NCI-H1092 (cell line): ENCODE measurements around the gene LIMD2.

ENCODE experiments used
- DNase-seq: peaks from one replicate; lab custom pipeline; 2025; lab: John Stamatoyannopoulos, UW

The LIMD2 gene

GRCh38 chr17:63681530-63681929 is 18.4 kb downstream of the LIMD2 start:
- DNase-seq, result no peak

- DNase-seq, result no peak
Measured at GRCh38 chr17:63680700-63681099, 19.2 kb downstream of the LIMD2 start.

GRCh38 chr17:63679214-63679613 is 20.7 kb downstream of the LIMD2 start:
- no peak for DNase-seq

GRCh38 chr17:63676584-63676983 is 23.3 kb downstream of the LIMD2 start:
- no peak for DNase-seq

- DNase-seq, result no peak
Measured at GRCh38 chr17:63675607-63676546, 24.0 kb downstream of the LIMD2 start.

GRCh38 chr17:63675231-63675606 is 24.7 kb downstream of the LIMD2 start:
- no peak for DNase-seq

- no peak for DNase-seq
Measured at GRCh38 chr17:63672856-63673255, 27.1 kb downstream of the LIMD2 start.

GRCh38 chr17:63665527-63666214 is 34.3 kb downstream of the LIMD2 start:
- no peak for DNase-seq

GRCh38 chr17:63659850-63660249 is 40.1 kb downstream of the LIMD2 start:
- no peak for DNase-seq

GRCh38 chr17:63658366-63658765 is 41.6 kb downstream of the LIMD2 start:
- no peak for DNase-seq

GRCh38 chr17:63657786-63658185 is 42.1 kb downstream of the LIMD2 start:
- DNase-seq, result no peak

GRCh38 chr17:63653050-63653449 is 46.9 kb downstream of the LIMD2 start:
- DNase-seq, result no peak

- DNase-seq, result no peak
Measured at GRCh38 chr17:63652106-63652505, 47.8 kb downstream of the LIMD2 start.

GRCh38 chr17:63649813-63650212 is 50.1 kb downstream of the LIMD2 start:
- no peak for DNase-seq

GRCh38 chr17:63647936-63648335 is 52.0 kb downstream of the LIMD2 start:
- no peak for DNase-seq

GRCh38 chr17:63647065-63647725 is 52.7 kb downstream of the LIMD2 start:
- no peak for DNase-seq

GRCh38 chr17:63646488-63646806 is 53.5 kb downstream of the LIMD2 start:
- no peak for DNase-seq
